HG03378 (cell line): ENCODE data around the gene IL1R2.

ENCODE experiments used
- ATAC-seq: cut with Tn5 transposase; IDR thresholded peaks from one replicate; pipeline ENCODE4 v1.9.1; 2021; ENCODE audit warnings: mild to moderate bottlenecking, moderate library complexity; ENCODE audit not compliant: unreplicated experiment

Gene IL1R2

DNA sequence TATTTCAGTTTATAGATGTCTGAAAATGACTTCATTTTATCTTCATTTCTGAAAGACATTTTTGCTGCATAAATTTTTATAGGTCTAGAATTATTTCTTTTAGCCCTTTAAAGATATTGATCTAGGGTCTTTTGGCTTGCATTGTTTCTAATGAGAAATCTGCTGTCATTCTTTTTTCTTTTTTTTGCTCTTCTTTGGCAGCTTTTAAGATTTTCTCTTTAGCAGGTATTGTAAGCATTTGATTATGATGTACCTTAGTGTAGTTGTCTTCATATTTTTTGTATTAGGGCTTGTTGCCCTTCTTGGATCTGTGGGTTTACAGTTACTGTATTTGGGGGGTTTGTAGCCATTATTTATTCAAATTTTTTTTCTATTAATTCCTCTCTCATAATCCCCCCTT is 84.8 kb downstream of the IL1R2 start:
- ATAC-seq = no peak
